Mesothelial cell of epicardium (in vitro differentiated cells): Measurements from ENCODE around the gene CSNK1D. TPM values are rescaled to one million over a fixed set of nuclear protein-coding genes. Genes with fewer than 3 reads are reported as not detected.
A peak's percentile ranks its signal among the peaks of the same experiment; 100 is the strongest.

ENCODE experiments used
- DNase-seq, 2 experiments: peaks; one replicate each; pipeline ENCODE4 v3.0.0; 2021; ENCODE audit warnings: low spot score in 2 of 2; ENCODE audit not compliant: unreplicated experiment in 2 of 2
- H3K27ac Mint-ChIP-seq: 2 replicates; pipeline ENCODE4 v1.8.0; 2021; ENCODE audit warnings: mixed read lengths
- H3K27me3 Mint-ChIP-seq: 2 replicates; pipeline ENCODE4 v1.8.0; 2021; ENCODE audit warnings: low read depth, mixed read lengths
- H3K36me3 Mint-ChIP-seq: 2 replicates; pipeline ENCODE4 v1.8.0; 2021; ENCODE audit warnings: mixed read lengths
- H3K4me1 Mint-ChIP-seq: 2 replicates; pipeline ENCODE4 v1.8.0; 2021; ENCODE audit warnings: mixed read lengths
- H3K4me3 Mint-ChIP-seq: 2 replicates; pipeline ENCODE4 v1.8.0; 2021; ENCODE audit warnings: mild to moderate bottlenecking, moderate library complexity, mixed read lengths
- H3K9me3 Mint-ChIP-seq: 2 replicates; pipeline ENCODE4 v1.8.0; 2021; ENCODE audit warnings: mixed read lengths
- CTCF ChIP-seq: fragments of 200-600 bp; sonication (generic); IDR thresholded peaks from one replicate; pipeline ENCODE4 v1.5.0; 2021; ENCODE audit warnings: antibody characterized with exemption; ENCODE audit not compliant: unreplicated experiment
- total RNA-seq: library from RNA; stranded (reverse); gene quantifications from 3 replicates; pipeline ENCODE4 v1.2.1, GENCODE V29; 2021

The CSNK1D gene
- total RNA-seq, 1 donor from 2014 or later = 204 TPM

- peaks cover 13% of the 10 kb centered on the region for H3K36me3 Mint-ChIP-seq
- no peak for DNase-seq
- TF ChIP-seq CTCF = no peak
- H3K4me3 Mint-ChIP-seq = no peak overlapping the region
- H3K4me1 Mint-ChIP-seq = peaks cover 14% of the 10 kb centered on the region
- no peak overlapping the region for H3K27ac Mint-ChIP-seq
- H3K27me3 Mint-ChIP-seq = no peaks in the 10 kb centered on the region
- no peaks in the 10 kb centered on the region for H3K9me3 Mint-ChIP-seq
Observed at GRCh38 chr17:82202981-82203380, 70.5 kb downstream of the CSNK1D start.

- no peak for DNase-seq
- no peak for TF ChIP-seq CTCF
- Mint-ChIP-seq H3K36me3 (peaks cover 12% of the 10 kb centered on the region), H3K27ac (no peak overlapping the region), H3K27me3 (no peaks in the 10 kb centered on the region), H3K4me1 (peaks cover 12% of the 10 kb centered on the region), H3K4me3 (no peak overlapping the region), H3K9me3 (no peaks in the 10 kb centered on the region)
Observed at GRCh38 chr17:82201498-82201910, 72.0 kb downstream of the CSNK1D start.

- Mint-ChIP-seq H3K36me3 (peaks cover 15% of the 10 kb centered on the region), H3K4me1 (peaks cover 6% of the 10 kb centered on the region), H3K4me3 (no peak overlapping the region), H3K9me3 (no peaks in the 10 kb centered on the region), H3K27me3 (no peaks in the 10 kb centered on the region), H3K27ac (peak overlapping the region; percentile 21)
- TF ChIP-seq CTCF = no peak
- DNase-seq = no peak
Observed at GRCh38 chr17:82200743-82201497, 72.6 kb downstream of the CSNK1D start.

- Mint-ChIP-seq H3K27me3 (no peaks in the 10 kb centered on the region), H3K9me3 (no peaks in the 10 kb centered on the region), H3K4me3 (no peak overlapping the region), H3K36me3 (peaks cover 20% of the 10 kb centered on the region), H3K4me1 (no peaks in the 10 kb centered on the region), H3K27ac (no peak overlapping the region)
- no peak for DNase-seq
- no peak for TF ChIP-seq CTCF
Observed at GRCh38 chr17:82200135-82200534, 73.4 kb downstream of the CSNK1D start.

GRCh38 chr17:82199496-82199895 lies 74.0 kb downstream of the CSNK1D start:
- no peak for DNase-seq
- Mint-ChIP-seq H3K4me1 (no peaks in the 10 kb centered on the region), H3K27ac (no peak overlapping the region), H3K4me3 (no peak overlapping the region), H3K36me3 (peaks cover 20% of the 10 kb centered on the region), H3K9me3 (no peaks in the 10 kb centered on the region), H3K27me3 (no peaks in the 10 kb centered on the region)
- TF ChIP-seq CTCF = no peak

- no peaks in the 10 kb centered on the region for H3K4me1 Mint-ChIP-seq
- H3K27me3 Mint-ChIP-seq = no peaks in the 10 kb centered on the region
Observed at GRCh38 chr17:82198092-82198491, 75.4 kb downstream of the CSNK1D start.

More at GRCh38 chr17:82198092-82198491, 75.4 kb downstream of the CSNK1D start:
- no peak for DNase-seq
- H3K36me3 Mint-ChIP-seq = peaks cover 29% of the 10 kb centered on the region
- H3K4me3 Mint-ChIP-seq = no peak overlapping the region
- no peak overlapping the region for H3K27ac Mint-ChIP-seq
- no peak for TF ChIP-seq CTCF
- H3K9me3 Mint-ChIP-seq = no peaks in the 10 kb centered on the region
